BE2C (cell line): ENCODE results near the gene AGPAT4.
A peak's percentile ranks its signal among the peaks of the same experiment; 100 is the strongest.

Source experiments
- DNase-seq: peaks from one replicate; pipeline ENCODE4 v3.0.0-alpha.2; 2020
- H3K27me3 ChIP-seq: fragments of 250-450 bp; sonication (Bioruptor Pico); 2 replicates; pipeline ENCODE4 v1.5.1; 2020; ENCODE audit warnings: mild to moderate bottlenecking
- H3K36me3 ChIP-seq: fragments of 250-450 bp; sonication (Bioruptor Pico); 2 replicates; pipeline ENCODE4 v1.5.1; 2020; ENCODE audit warnings: mild to moderate bottlenecking
- H3K4me1 ChIP-seq: fragments of 250-450 bp; sonication (Bioruptor Pico); 2 replicates; pipeline ENCODE4 v1.5.1; 2020
- H3K4me3 ChIP-seq: 2 replicates; pipeline ENCODE4 v1.5.1; 2011; ENCODE audit warnings: low read depth, low read length
- H3K9me3 ChIP-seq: fragments of 250-450 bp; sonication (Bioruptor Pico); 2 replicates; pipeline ENCODE4 v1.5.1; 2020
- CTCF ChIP-seq: IDR thresholded peaks from 2 replicates; pipeline ENCODE4 v1.5.1; 2012; ENCODE audit warnings: mild to moderate bottlenecking, low read depth, low read length

Gene AGPAT4

DNA sequence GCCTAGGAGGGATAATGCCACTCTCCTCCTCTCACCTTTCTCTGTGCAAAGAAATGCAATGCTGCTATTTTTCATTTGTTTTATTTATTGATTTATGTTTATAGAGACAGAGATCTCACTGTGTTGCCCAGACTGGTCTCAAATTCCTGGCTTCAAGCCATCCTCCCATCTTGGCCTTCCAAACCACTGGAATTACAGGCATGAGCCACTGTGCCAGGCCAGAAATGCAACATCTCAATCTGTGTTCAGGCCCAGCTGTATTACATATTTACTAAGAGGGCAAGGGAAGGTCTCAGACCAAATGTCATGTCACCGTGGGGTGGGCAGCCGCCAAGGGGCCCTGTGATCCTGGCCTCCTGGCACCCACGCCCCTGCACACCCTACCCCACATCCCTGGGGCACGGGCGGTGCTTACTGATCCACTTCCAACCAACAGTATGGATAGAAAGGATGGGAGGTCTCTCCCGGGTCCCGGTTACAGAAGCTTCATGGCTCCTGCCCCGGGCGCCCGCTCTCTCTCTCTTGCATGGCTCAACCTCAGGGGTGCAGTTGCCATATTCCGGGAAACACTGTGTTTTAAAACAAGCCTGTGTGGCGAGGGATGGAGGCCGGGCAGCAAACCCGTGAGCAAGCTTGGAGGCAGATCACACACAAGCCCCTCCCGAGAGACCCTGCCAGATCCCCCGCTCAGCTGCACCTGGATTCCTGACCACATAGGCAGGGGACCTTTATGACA, 111.8 kb downstream of the AGPAT4 start:
- Histone ChIP-seq H3K4me1 (peaks cover 4% of the 10 kb centered on the region; the same call in 1 of the 2 replicates), H3K36me3 (no peaks in the 10 kb centered on the region; the same call in 1 of the 2 replicates), H3K9me3 (no peaks in the 10 kb centered on the region), H3K27me3 (no peaks in the 10 kb centered on the region), H3K4me3 (no peak overlapping the region)
- no peak for DNase-seq
- TF ChIP-seq CTCF = no peak

DNA sequence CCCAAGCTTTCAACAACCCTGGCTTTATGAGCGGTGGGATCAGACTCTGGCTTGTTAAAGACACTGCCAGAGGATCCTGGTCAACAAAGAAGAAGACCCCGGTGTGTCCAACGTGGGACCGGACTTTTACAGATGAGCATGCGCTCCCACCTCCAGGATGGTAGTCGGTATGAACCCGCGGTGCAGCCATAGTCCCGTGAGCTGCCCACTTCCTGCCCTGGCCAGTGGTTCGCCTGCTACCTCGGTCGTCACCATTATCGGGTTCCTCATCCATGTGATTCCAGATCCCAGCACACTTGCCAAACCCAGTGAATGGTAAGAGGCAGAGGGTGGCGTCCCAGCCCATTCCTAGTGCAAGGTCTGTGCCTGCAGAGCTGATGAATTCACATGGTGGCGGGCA, 112.7 kb downstream of the AGPAT4 start:
- peaks cover 4% of the 10 kb centered on the region; the same call in 1 of the 2 replicates for H3K4me1 ChIP-seq
- no peak for TF ChIP-seq CTCF
- no peaks in the 10 kb centered on the region; the same call in 1 of the 2 replicates for H3K36me3 ChIP-seq
- no peaks in the 10 kb centered on the region for H3K9me3 ChIP-seq
- no peaks in the 10 kb centered on the region for H3K27me3 ChIP-seq
- no peak overlapping the region for H3K4me3 ChIP-seq
- no peak for DNase-seq

DNA sequence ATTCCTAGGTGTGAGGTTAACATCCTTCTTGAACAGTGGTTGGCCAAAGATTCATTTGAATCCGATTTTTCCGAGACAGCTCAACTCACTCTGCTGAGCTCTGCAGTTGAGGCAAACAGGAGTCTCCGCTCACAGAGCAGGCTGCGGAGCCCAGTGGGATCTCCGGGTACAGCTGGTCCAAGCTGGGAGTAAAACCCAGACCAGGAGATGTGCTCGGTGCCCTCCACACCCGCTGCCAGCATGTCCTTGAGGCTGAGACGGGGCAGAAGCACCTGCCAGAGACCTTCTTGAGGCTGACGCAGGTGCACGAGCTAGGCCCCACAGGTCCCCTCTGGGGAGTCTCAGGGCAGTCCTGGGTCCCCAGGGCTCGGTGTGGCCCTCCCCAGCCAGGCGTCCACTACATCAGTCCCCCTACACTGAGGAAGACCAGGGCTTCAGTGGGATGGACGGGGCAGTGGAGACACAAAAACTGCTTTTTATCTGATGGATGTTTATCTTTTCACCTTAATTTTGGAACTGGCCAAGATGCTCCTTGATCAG, 119.0 kb downstream of the AGPAT4 start:
- H3K36me3 ChIP-seq = peaks cover 7% of the 10 kb centered on the region; the same call in 1 of the 2 replicates
- no peaks in the 10 kb centered on the region for H3K4me1 ChIP-seq
- no peak for DNase-seq
- no peaks in the 10 kb centered on the region for H3K27me3 ChIP-seq
- TF ChIP-seq CTCF = no peak
- H3K4me3 ChIP-seq = no peak overlapping the region
- no peaks in the 10 kb centered on the region for H3K9me3 ChIP-seq

- H3K27me3 ChIP-seq = no peaks in the 10 kb centered on the region
- H3K9me3 ChIP-seq = no peaks in the 10 kb centered on the region
- no peaks in the 10 kb centered on the region for H3K4me1 ChIP-seq
- no peak for TF ChIP-seq CTCF
- peaks cover 7% of the 10 kb centered on the region; the same call in 1 of the 2 replicates for H3K36me3 ChIP-seq
- no peak overlapping the region for H3K4me3 ChIP-seq
- DNase-seq = no peak
Measured at GRCh38 chr6:161153725-161154124, 120.1 kb downstream of the AGPAT4 start.

DNA sequence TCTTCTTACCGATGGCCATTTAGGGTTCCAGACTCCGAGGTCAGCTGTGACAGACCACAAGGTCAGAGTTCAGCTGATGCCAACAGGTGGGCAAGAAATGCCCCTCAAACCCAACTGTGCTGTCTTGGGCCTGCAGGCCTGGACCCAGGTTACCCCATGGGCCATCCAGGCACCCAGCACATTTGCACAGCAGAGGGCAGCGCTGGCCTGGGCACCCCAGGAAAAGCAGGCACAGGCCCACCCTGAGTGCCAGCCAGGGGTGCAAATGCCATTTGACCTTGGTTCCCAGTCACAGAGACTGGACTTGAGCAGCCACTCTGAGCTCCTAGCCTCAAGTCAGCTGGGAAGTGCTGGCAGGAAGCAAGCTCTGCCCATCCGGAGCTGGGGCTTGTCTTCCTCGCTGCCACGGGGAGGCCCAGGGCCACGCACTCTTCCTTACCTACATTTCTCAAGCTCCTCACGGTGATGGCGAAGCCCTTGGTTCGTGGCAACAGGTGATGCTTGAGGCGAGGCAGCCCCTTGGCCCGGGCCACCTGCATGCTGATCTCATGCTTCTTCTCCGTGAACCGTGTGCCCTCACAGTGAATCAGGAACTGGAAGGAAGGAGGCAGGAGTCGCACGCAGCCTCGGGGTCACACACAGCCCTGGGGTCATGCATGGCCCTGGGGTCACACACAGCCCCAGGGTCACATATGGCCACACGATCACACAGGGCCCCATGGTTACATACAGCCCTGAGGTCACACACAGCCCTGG, 120.8 kb downstream of the AGPAT4 start:
- H3K9me3 ChIP-seq = no peaks in the 10 kb centered on the region
- peaks cover 7% of the 10 kb centered on the region; the same call in 1 of the 2 replicates for H3K36me3 ChIP-seq
- no peaks in the 10 kb centered on the region for H3K27me3 ChIP-seq
- TF ChIP-seq CTCF = peak; percentile 45
- no peak overlapping the region for H3K4me3 ChIP-seq
- no peaks in the 10 kb centered on the region for H3K4me1 ChIP-seq
- no peak for DNase-seq
